Measurements from ENCODE around the gene ADGRG1. TPM values are rescaled to one million over a fixed set of nuclear protein-coding genes. Genes with fewer than 3 reads are reported as not detected.

ADGRG1 gene
- total RNA-seq, 3 donors from 2014 or later (not counting 1 experiment from before 2014, with no cell fraction given): 830 to 949 (median 858) TPM

GRCh38 chr16:57601801-57602478 is 26.5 kb upstream of the ADGRG1 start:
- DNase-seq (peak; percentile 50 to 84), ATAC-seq (peak; percentile 75 to 85 (median 84))
- peak overlapping the region; percentile 80 to 94 for H3K27ac Mint-ChIP-seq
- no peaks in the 10 kb centered on the region for H3K27me3 ChIP-seq (ENCODE audit: control insufficient read depth, insufficient read depth, low read length)
- H3K36me3 Mint-ChIP-seq: peaks cover 28% of the 10 kb centered on the region
- peaks cover 80 to 84% of the 10 kb centered on the region in 2 donors for H3K4me1 Mint-ChIP-seq
- peak overlapping the region; percentile 72 for H3K4me3 Mint-ChIP-seq
- peaks cover 0 to 15% of the 10 kb centered on the region in 2 donors for H3K9me3 Mint-ChIP-seq
- intact Hi-C loops (cut with micrococcal nuclease): loop anchor here (1.0 kb wide), 2 partner anchors 11 to 47 kb away; no protein-coding TSS in a partner anchor
- H3K9me3 ChIP-seq (ENCODE audit: control insufficient read depth, insufficient read depth, low read length): no peaks in the 10 kb centered on the region
- H3K4me3 ChIP-seq (ENCODE audit: low read length): no peak overlapping the region
- TF ChIP-seq CTCF (IDR thresholded peaks at IDR 0.05): no peak
- H3K36me3 ChIP-seq (ENCODE audit: control insufficient read depth, insufficient read depth, low read length): peaks cover 3% of the 10 kb centered on the region
- H3K27ac ChIP-seq (ENCODE audit: low read length): peak overlapping the region; percentile 94
- peaks cover 68% of the 10 kb centered on the region for H3K4me1 ChIP-seq (ENCODE audit: control insufficient read depth, insufficient read depth, low read length)
- no peaks in the 10 kb centered on the region for H3K27me3 Mint-ChIP-seq (ENCODE audit: low read depth in 2 of 2)
- 1% methylated on average over 10 of the region's 10 CpGs for WGBS (ENCODE audit: insufficient coverage)

- peak overlapping the region; percentile 80 to 94 for H3K27ac Mint-ChIP-seq
- intact Hi-C loops (cut with micrococcal nuclease): no loop called here
Observed at GRCh38 chr16:57603115-57604024, 25.1 kb upstream of the ADGRG1 start.

DNA sequence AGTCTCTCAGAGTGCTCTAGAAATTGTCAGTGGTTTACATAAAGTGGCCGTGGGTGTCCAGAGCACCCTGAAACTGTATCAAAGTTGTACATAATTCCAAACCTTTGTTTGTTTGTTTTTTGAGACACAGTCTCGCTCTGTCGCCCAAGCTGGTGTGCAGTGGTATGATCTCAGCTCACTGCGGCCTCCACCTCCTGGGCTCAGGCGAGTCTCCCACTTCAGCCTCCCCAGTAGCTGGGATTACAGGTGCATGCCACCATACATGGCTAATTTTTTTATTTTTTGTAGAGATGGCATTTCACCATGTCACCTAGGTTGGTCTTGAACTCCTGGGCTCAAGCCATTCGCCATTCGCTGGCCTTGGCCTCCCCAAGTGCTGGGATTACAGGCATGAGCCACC is 24.3 kb upstream of the ADGRG1 start:
- H3K4me1 ChIP-seq (ENCODE audit: control insufficient read depth, insufficient read depth, low read length): peaks cover 86% of the 10 kb centered on the region
- H3K4me3 Mint-ChIP-seq: peak overlapping the region; percentile 82
- H3K27me3 ChIP-seq (ENCODE audit: control insufficient read depth, insufficient read depth, low read length): no peaks in the 10 kb centered on the region
- H3K36me3 Mint-ChIP-seq: peaks cover 7% of the 10 kb centered on the region
- no peaks in the 10 kb centered on the region for H3K9me3 Mint-ChIP-seq
- peaks cover 76 to 84% of the 10 kb centered on the region in 2 donors for H3K4me1 Mint-ChIP-seq
- intact Hi-C loops (cut with micrococcal nuclease): no loop called here
- peak overlapping the region; percentile 80 to 94 for H3K27ac Mint-ChIP-seq
- H3K4me3 ChIP-seq (ENCODE audit: low read length): no peak overlapping the region
- WGBS (ENCODE audit: insufficient coverage): 79% methylated on average over 7 of the region's 7 CpGs
- DNase-seq (peak in 1 of 2 donors; percentile 14), ATAC-seq (no peak)
- no peaks in the 10 kb centered on the region for H3K27me3 Mint-ChIP-seq (ENCODE audit: low read depth in 2 of 2)
- H3K27ac ChIP-seq (ENCODE audit: low read length): peak overlapping the region; percentile 27
- no peaks in the 10 kb centered on the region for H3K9me3 ChIP-seq (ENCODE audit: control insufficient read depth, insufficient read depth, low read length)
- H3K36me3 ChIP-seq (ENCODE audit: control insufficient read depth, insufficient read depth, low read length): no peaks in the 10 kb centered on the region
- no peak for TF ChIP-seq CTCF (IDR thresholded peaks at IDR 0.05)

More at GRCh38 chr16:57603115-57604024, 25.1 kb upstream of the ADGRG1 start:
- peak overlapping the region; percentile 0 for H3K4me3 ChIP-seq (ENCODE audit: low read length)
- no peaks in the 10 kb centered on the region for H3K9me3 ChIP-seq (ENCODE audit: control insufficient read depth, insufficient read depth, low read length)
- peak overlapping the region; percentile 27 for H3K27ac ChIP-seq (ENCODE audit: low read length)
- peaks cover 80% of the 10 kb centered on the region for H3K4me1 ChIP-seq (ENCODE audit: control insufficient read depth, insufficient read depth, low read length)
- H3K27me3 Mint-ChIP-seq (ENCODE audit: low read depth in 2 of 2): no peaks in the 10 kb centered on the region
- no peaks in the 10 kb centered on the region for H3K27me3 ChIP-seq (ENCODE audit: control insufficient read depth, insufficient read depth, low read length)
- H3K4me3 Mint-ChIP-seq: peak overlapping the region; percentile 82
- peaks cover 78 to 83% of the 10 kb centered on the region in 2 donors for H3K4me1 Mint-ChIP-seq
- peaks cover 15% of the 10 kb centered on the region for H3K36me3 Mint-ChIP-seq
- no peak for TF ChIP-seq CTCF (IDR thresholded peaks at IDR 0.05)
- 75% methylated on average over 17 of the region's 17 CpGs for WGBS (ENCODE audit: insufficient coverage)
- H3K9me3 Mint-ChIP-seq: peaks cover 0 to 6% of the 10 kb centered on the region in 2 donors
- ATAC-seq (no peak), DNase-seq (peak in 1 of 2 donors; percentile 9)
- H3K36me3 ChIP-seq (ENCODE audit: control insufficient read depth, insufficient read depth, low read length): no peaks in the 10 kb centered on the region
